Bronchial epithelial cell (primary cell): ENCODE results near the gene SWAP70. TPM values are rescaled to one million over a fixed set of nuclear protein-coding genes. Genes with fewer than 3 reads are reported as not detected.

ENCODE experiments used
- DNase-seq: peaks from one replicate; pipeline ENCODE4 v3.0.0-alpha.2; 2010; ENCODE audit warnings: low read depth
- FAIRE-seq: peaks from 2 replicates; lab custom pipeline; 2011; peaks lifted over from hg19 to GRCh38; lab: Jason Lieb, UNC
- H3K27me3 ChIP-seq: 2 replicates; pipeline ENCODE4 v1.5.1; 2011; ENCODE audit warnings: low read length; ENCODE audit not compliant: control insufficient read depth, insufficient read depth
- H3K36me3 ChIP-seq: 2 replicates; pipeline ENCODE4 v1.5.1; 2011; ENCODE audit warnings: low read length; ENCODE audit not compliant: control insufficient read depth, insufficient read depth
- H3K4me3 ChIP-seq: 2 replicates; pipeline ENCODE4 v1.5.1; 2011; ENCODE audit warnings: mild to moderate bottlenecking, low read depth, low read length, control low read depth
- CTCF ChIP-seq: IDR thresholded peaks from 2 replicates; pipeline ENCODE4 v1.5.1; 2011; ENCODE audit warnings: mild to moderate bottlenecking, moderate library complexity, low read length, control low read depth, inconsistent platforms; ENCODE audit not compliant: insufficient read depth, severe bottlenecking
- total RNA-seq: library from RNA; depleted of rRNA; stranded (reverse); fragments of >200 nt; gene quantifications from 2 replicates; pipeline ENCODE4 v1.2.1, GENCODE V29; 2014

Gene SWAP70
- 26.3 and 27.1 TPM in 2 replicates for total RNA-seq

DNA sequence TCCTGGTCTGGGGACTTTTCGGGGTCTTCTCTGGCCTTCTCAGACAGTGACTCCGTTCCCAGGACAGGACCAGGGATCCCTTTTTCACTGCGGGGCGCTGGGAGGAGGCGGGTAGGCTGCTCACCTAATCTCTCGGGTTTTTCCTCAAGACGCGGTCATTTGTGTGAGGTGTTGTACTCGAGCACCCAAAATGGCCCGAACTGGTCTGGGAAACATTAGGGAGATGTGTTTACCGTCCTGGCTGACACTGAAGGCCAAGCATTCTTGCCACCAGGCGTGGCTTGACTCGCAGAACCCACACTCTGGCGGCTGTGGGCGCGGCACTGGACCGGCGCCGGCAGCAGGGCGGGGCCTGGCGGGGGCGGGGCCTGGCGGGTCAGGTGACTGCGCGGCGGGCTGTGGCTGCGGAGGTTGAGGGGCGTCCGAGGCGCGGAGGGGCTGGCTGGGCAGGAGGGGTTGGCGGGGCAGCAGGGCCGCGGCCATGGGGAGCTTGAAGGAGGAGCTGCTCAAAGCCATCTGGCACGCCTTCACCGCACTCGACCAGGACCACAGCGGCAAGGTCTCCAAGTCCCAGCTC, at the start of gene SWAP70:
SWAP70 (plus strand) TSS at position 379 of the 577 bp plus-strand sequence; CDS start at position 482, 103 bp downstream.
- FAIRE-seq (no peak), DNase-seq (peak; percentile 77)
- no peaks in the 10 kb centered on the region for H3K36me3 ChIP-seq
- TF ChIP-seq CTCF, result peak; percentile 55
- H3K4me3 ChIP-seq, result peak within 1 kb of the TSS; percentile 86
- H3K27me3 ChIP-seq, result no peaks in the 10 kb centered on the region

DNA sequence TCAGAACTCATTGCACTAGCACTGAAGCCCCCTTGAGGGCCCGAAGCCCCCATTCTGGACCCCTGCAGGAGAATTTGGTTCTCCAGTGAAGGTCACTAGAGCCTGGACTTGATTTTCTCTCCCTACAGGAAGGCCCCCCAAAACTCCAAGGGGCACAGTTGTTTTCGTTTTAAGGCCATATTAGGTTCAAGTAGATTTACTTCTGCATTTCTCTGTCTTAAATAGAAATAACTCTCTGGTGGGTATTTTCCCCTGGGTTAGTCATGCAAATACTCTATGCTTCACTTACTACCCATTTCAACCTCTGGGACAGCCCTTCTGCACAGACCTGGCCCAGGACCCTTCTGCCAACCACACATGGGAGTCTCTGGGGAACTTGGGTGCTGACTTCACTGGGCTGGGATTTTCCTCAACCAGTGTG, 48.8 kb upstream of the SWAP70 start:
- Histone ChIP-seq H3K36me3 (no peaks in the 10 kb centered on the region), H3K27me3 (no peaks in the 10 kb centered on the region), H3K4me3 (no peak overlapping the region)
- no peak for TF ChIP-seq CTCF
- DNase-seq, result no peak
- no peak for FAIRE-seq

DNA sequence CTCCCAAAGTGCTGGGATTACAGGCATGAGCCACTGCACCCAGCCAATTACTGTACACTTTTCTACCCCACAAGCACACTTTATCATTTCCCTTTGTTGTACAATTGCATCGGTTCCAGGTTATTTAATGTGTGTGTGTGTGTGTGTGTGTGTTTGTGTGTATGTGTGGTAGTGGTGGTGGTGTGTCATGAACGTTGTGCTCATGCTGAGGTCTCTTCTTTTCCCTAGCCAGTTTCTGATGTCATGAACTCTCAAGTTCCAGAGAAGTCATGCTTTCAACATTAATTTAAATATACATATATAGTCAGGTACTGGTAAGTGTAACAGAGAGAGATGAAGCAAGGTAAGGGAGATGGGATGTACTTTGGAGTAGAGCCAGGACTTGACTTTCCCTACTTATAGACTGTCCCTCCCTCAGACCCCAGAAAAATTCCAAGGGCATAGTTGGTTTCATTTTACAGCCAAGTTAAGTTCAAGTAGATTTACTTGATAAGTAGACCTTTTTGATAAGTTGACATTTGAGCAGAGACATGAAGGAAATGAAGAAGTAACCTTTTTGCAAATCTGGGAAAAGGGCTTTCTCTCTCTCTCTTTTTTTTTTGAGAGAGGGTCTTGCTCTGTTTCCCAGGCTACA, 47.7 kb upstream of the SWAP70 start:
- FAIRE-seq (no peak), DNase-seq (no peak)
- H3K4me3 ChIP-seq, result no peak overlapping the region
- no peaks in the 10 kb centered on the region for H3K27me3 ChIP-seq
- H3K36me3 ChIP-seq, result no peaks in the 10 kb centered on the region
- TF ChIP-seq CTCF, result no peak

DNA sequence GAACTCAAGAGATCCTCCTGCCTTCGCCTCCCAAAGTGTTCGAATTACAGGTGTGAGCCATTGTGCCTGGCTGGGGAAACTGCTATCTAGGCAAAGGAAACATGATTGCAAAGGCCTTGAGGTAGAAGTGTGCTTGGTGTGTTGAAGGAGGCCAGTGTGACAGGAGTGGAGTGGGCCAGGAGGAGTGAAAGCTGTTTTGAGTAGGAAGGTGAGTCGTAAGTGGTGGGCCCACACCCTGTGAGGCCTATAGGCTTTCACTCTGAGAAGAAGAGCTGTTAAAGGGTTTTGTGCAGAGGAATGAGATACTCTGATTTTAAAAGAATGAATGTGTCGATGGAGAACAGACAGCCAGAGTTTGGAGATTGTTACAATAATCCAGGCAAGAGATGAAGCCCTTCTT, 47.0 kb upstream of the SWAP70 start:
- FAIRE-seq, result no peak

DNA sequence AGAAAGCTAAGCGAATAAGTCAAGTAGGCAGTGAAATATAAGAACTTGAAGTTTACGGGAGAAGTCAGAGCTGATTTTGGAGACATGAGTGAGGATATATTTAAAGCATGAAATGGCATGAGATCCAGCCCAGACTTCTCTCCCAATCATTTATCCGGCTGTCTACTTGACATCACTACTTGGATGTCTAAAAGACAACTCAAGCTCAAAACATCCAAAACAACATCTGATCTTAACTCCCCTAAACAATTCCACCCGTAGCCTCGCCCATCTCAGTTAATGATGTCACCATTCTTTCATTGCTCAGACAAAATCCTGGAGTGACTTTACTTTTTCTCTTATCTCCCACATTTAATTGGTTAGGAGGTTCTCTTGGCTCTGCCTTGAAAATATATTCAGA, 45.9 kb upstream of the SWAP70 start:
- DNase-seq, result peak; percentile 59
- H3K36me3 ChIP-seq, result no peaks in the 10 kb centered on the region
- TF ChIP-seq CTCF, result no peak
- H3K4me3 ChIP-seq, result no peak overlapping the region
- H3K27me3 ChIP-seq, result no peaks in the 10 kb centered on the region
- FAIRE-seq, result no peak

More for the DNA sequence above, 47.0 kb upstream of the SWAP70 start:
- no peaks in the 10 kb centered on the region for H3K27me3 ChIP-seq
- TF ChIP-seq CTCF, result no peak
- no peak overlapping the region for H3K4me3 ChIP-seq
- no peak for DNase-seq
- no peaks in the 10 kb centered on the region for H3K36me3 ChIP-seq
